Brain pericyte (primary cell): Measurements from ENCODE around the gene PDE9A.

ENCODE experiments used
- DNase-seq: peaks from one replicate; pipeline ENCODE4 v3.0.0-alpha.2; 2012; ENCODE audit warnings: low read depth, low spot score

Gene PDE9A

GRCh38 chr21:42670058-42670880, 16.8 kb downstream of the PDE9A start:
- DNase-seq: no peak

- DNase-seq: no peak
These were observed 17.5 kb downstream of the PDE9A start for GRCh38 chr21:42670884-42671283.

GRCh38 chr21:42671778-42672593, 18.6 kb downstream of the PDE9A start:
- no peak for DNase-seq

- no peak for DNase-seq
These were observed 19.5 kb downstream of the PDE9A start for GRCh38 chr21:42672699-42673458.

GRCh38 chr21:42673633-42674328, 20.4 kb downstream of the PDE9A start:
- no peak for DNase-seq

GRCh38 chr21:42674351-42674940, 21.0 kb downstream of the PDE9A start:
- DNase-seq: peak; percentile 30

- DNase-seq: no peak
These were observed 22.0 kb downstream of the PDE9A start for GRCh38 chr21:42675403-42675802.

- no peak for DNase-seq
These were observed 23.4 kb downstream of the PDE9A start for GRCh38 chr21:42676808-42677207.

GRCh38 chr21:42677339-42678321, 24.2 kb downstream of the PDE9A start:
- DNase-seq: peak; percentile 59

- no peak for DNase-seq
These were observed 25.3 kb downstream of the PDE9A start for GRCh38 chr21:42678618-42679295.

- no peak for DNase-seq
These were observed 26.1 kb downstream of the PDE9A start for GRCh38 chr21:42679319-42680057.

- DNase-seq: no peak
These were observed 26.6 kb downstream of the PDE9A start for GRCh38 chr21:42680058-42680330.

GRCh38 chr21:42680429-42680828, 27.0 kb downstream of the PDE9A start:
- no peak for DNase-seq

- no peak for DNase-seq
These were observed 28.1 kb downstream of the PDE9A start for GRCh38 chr21:42681296-42682206.

GRCh38 chr21:42682661-42683210, 29.3 kb downstream of the PDE9A start:
- DNase-seq: no peak

GRCh38 chr21:42683371-42684108, 30.1 kb downstream of the PDE9A start:
- no peak for DNase-seq
